ENCODE data around the gene SLC5A1. TPM values are rescaled to one million over a fixed set of nuclear protein-coding genes. Genes with fewer than 3 reads are reported as not detected.

The SLC5A1 gene
- total RNA-seq, 1 experiment from 2014 or later = not detected

GRCh38 chr22:32050678-32051515 lies 7.8 kb downstream of the SLC5A1 start:
- peak; percentile 91 for DNase-seq (ENCODE audit: low read depth)

- no peak for DNase-seq (ENCODE audit: low read depth)
Measured at GRCh38 chr22:32052244-32052643, 9.2 kb downstream of the SLC5A1 start.

GRCh38 chr22:32052936-32053791 lies 10.1 kb downstream of the SLC5A1 start:
- no peak for DNase-seq (ENCODE audit: low read depth)

- DNase-seq (ENCODE audit: low read depth) = no peak
Measured at GRCh38 chr22:32055069-32055468, 12.0 kb downstream of the SLC5A1 start.

GRCh38 chr22:32058656-32059260 lies 15.7 kb downstream of the SLC5A1 start:
- no peak for DNase-seq (ENCODE audit: low read depth)

GRCh38 chr22:32059426-32059825 lies 16.4 kb downstream of the SLC5A1 start:
- no peak for DNase-seq (ENCODE audit: low read depth)

- no peak for DNase-seq (ENCODE audit: low read depth)
Measured at GRCh38 chr22:32063701-32064100, 20.6 kb downstream of the SLC5A1 start.

GRCh38 chr22:32066820-32067219 lies 23.8 kb downstream of the SLC5A1 start:
- no peak for DNase-seq (ENCODE audit: low read depth)

GRCh38 chr22:32067613-32068012 lies 24.6 kb downstream of the SLC5A1 start:
- DNase-seq (ENCODE audit: low read depth) = no peak

- no peak for DNase-seq (ENCODE audit: low read depth)
Measured at GRCh38 chr22:32069579-32070372, 26.7 kb downstream of the SLC5A1 start.

GRCh38 chr22:32073262-32073661 lies 30.2 kb downstream of the SLC5A1 start:
- DNase-seq (ENCODE audit: low read depth) = peak; percentile 8

GRCh38 chr22:32073823-32074380 lies 30.8 kb downstream of the SLC5A1 start:
- no peak for DNase-seq (ENCODE audit: low read depth)

GRCh38 chr22:32075997-32076760 lies 33.1 kb downstream of the SLC5A1 start:
- no peak for DNase-seq (ENCODE audit: low read depth)

GRCh38 chr22:32076761-32077084 lies 33.7 kb downstream of the SLC5A1 start:
- DNase-seq (ENCODE audit: low read depth) = no peak

- no peak for DNase-seq (ENCODE audit: low read depth)
Measured at GRCh38 chr22:32077151-32077550, 34.1 kb downstream of the SLC5A1 start.

- DNase-seq (ENCODE audit: low read depth) = peak; percentile 76
Measured at GRCh38 chr22:32079130-32080089, 36.3 kb downstream of the SLC5A1 start.

GRCh38 chr22:32080904-32081303 lies 37.8 kb downstream of the SLC5A1 start:
- DNase-seq (ENCODE audit: low read depth) = peak; percentile 55

- DNase-seq (ENCODE audit: low read depth) = peak; percentile 16
Measured at GRCh38 chr22:32082331-32082730, 39.3 kb downstream of the SLC5A1 start.

- DNase-seq (ENCODE audit: low read depth) = no peak
Measured at GRCh38 chr22:32083000-32083399, 39.9 kb downstream of the SLC5A1 start.

Measured in Daoy (cell line).